K562 (cell line): ENCODE results near the gene FSD1L. TPM values are rescaled to one million over a fixed set of nuclear protein-coding genes. Genes with fewer than 3 reads are reported as not detected.

Experiments
- C11orf30 ChIP-seq: fragments of 450-650 bp; IDR thresholded peaks from 2 replicates; pipeline ENCODE4 v1.6.1; 2016; ENCODE audit warnings: low read depth, mild to moderate bottlenecking
- CBX1 ChIP-seq: sonication (generic); IDR thresholded peaks from 2 replicates; pipeline ENCODE4 v1.6.1; 2016; ENCODE audit warnings: antibody characterized with exemption, low read depth, mild to moderate bottlenecking
- CEBPB ChIP-seq: fragments of 450-650 bp; IDR thresholded peaks from 2 replicates; pipeline ENCODE4 v1.6.1; 2016; ENCODE audit warnings: missing genetic modification characterization, missing compliant biosample characterization
- CEBPG ChIP-seq, 3 experiments: fragments of 200-800 bp in 1 of 3; sonication (Bioruptor generic) in 1 of 3; sonication (generic) in 1 of 3; formaldehyde crosslinking in 1 of 3; IDR thresholded peaks in 2 of 3; conservative IDR thresholded peaks in 1 of 3; 2 replicates each; pipeline versions ENCODE4 v1.6.1 to v1.8.0; 2016 to 2022; ENCODE audit warnings: missing compliant biosample characterization in 2 of 3, missing genetic modification characterization in 2 of 3, mild to moderate bottlenecking in 1 of 3, missing genetic modification reagents in 1 of 3
- ELF2 ChIP-seq: fragments of 250-450 bp; sonication (Bioruptor Pico); IDR thresholded peaks from 2 replicates; pipeline ENCODE4 v1.5.0; 2021; ENCODE audit warnings: mild to moderate bottlenecking
- EP400 ChIP-seq: fragments of 450-650 bp; IDR thresholded peaks from 2 replicates; pipeline ENCODE4 v1.6.1; 2017; ENCODE audit warnings: antibody characterized with exemption, mild to moderate bottlenecking, moderate library complexity
- GMEB1 ChIP-seq: fragments of 250-450 bp; sonication (Bioruptor Pico); IDR thresholded peaks from 2 replicates; pipeline ENCODE4 v1.4.0; 2020; ENCODE audit warnings: mild to moderate bottlenecking
- HDAC2 ChIP-seq: fragments of 450-650 bp; IDR thresholded peaks from 2 replicates; pipeline ENCODE4 v1.6.1; 2016; ENCODE audit warnings: mild to moderate bottlenecking
- HMBOX1 ChIP-seq: sonication (generic); IDR thresholded peaks from 2 replicates; pipeline ENCODE4 v1.6.1; 2016
- HOXB6 ChIP-seq: fragments of 250-450 bp; sonication (Bioruptor Pico); IDR thresholded peaks from 2 replicates; pipeline ENCODE4 v1.5.1; 2022; ENCODE audit warnings: mild to moderate bottlenecking, borderline replicate concordance
- IRF1 ChIP-seq: sonication (generic); formaldehyde crosslinking; IDR thresholded peaks from 2 replicates; pipeline ENCODE4 v1.8.0; 2022; ENCODE audit warnings: missing genetic modification reagents, mild to moderate bottlenecking, borderline replicate concordance
- KLF16 ChIP-seq: IDR thresholded peaks from 2 replicates; pipeline ENCODE4 v1.6.1; 2016; ENCODE audit warnings: antibody characterized with exemption
- MAFF ChIP-seq: IDR thresholded peaks from 2 replicates; pipeline ENCODE4 v1.6.1; 2012; ENCODE audit warnings: low read length, improper control_type of control experiment
- MAFG ChIP-seq: fragments of 450-650 bp; conservative IDR thresholded peaks from 2 replicates; pipeline ENCODE4 v1.6.1; 2016; ENCODE audit warnings: missing genetic modification characterization, missing compliant biosample characterization
- MCM5 ChIP-seq: fragments of 450-650 bp; IDR thresholded peaks from 2 replicates; pipeline ENCODE4 v1.6.1; 2016; ENCODE audit warnings: low read depth
- MEF2A ChIP-seq: IDR thresholded peaks from 2 replicates; pipeline ENCODE4 v1.6.1; 2011; ENCODE audit warnings: low read depth, mild to moderate bottlenecking, low read length, moderate library complexity; ENCODE audit not compliant: control insufficient read depth
- MYNN ChIP-seq, 2 experiments: sonication (generic); formaldehyde crosslinking in 1 of 2; IDR thresholded peaks; 2 replicates each; pipeline versions ENCODE4 v1.5.0 to v1.6.1; 2016 to 2020; ENCODE audit warnings: antibody characterized with exemption in 1 of 2, missing genetic modification reagents in 1 of 2
- NFE2L1 ChIP-seq: fragments of 450-650 bp; IDR thresholded peaks from 2 replicates; pipeline ENCODE4 v1.6.1; 2016; ENCODE audit warnings: missing genetic modification characterization, low read depth, mild to moderate bottlenecking, missing compliant biosample characterization, moderate library complexity, borderline replicate concordance
- SNAPC5 ChIP-seq: fragments of 250-450 bp; sonication (Bioruptor Pico); IDR thresholded peaks from 2 replicates; pipeline ENCODE4 v1.8.0; 2021; ENCODE audit warnings: moderate library complexity, mild to moderate bottlenecking, inconsistent platforms
- ZNF174 ChIP-seq: fragments of 250-450 bp; sonication (Bioruptor Pico); IDR thresholded peaks from 2 replicates; pipeline ENCODE4 v1.4.0; 2020; ENCODE audit warnings: mild to moderate bottlenecking
- ZNF184 ChIP-seq: sonication (generic); formaldehyde crosslinking; IDR thresholded peaks from 2 replicates; pipeline ENCODE4 v1.5.0; 2020; ENCODE audit warnings: missing genetic modification reagents
- ZNF75A ChIP-seq: fragments of 450-650 bp; formaldehyde crosslinking; IDR thresholded peaks from 2 replicates; pipeline ENCODE4 v1.4.0; 2020; ENCODE audit warnings: mild to moderate bottlenecking
- polyA plus RNA-seq, 8 experiments: library from polyadenylated mRNA; depleted of rRNA in 4 of 8; stranded (reverse) in 5 of 8; unstranded in 3 of 8; fragments of >200 nt; fragmentation: Nextera tagmentation in 2 of 8; fragmentation: Illumina TruSeq in 1 of 8; extraction: Ambion mirVana in 2 of 8; extraction: Trizol in 1 of 8; gene quantifications; 2 replicates each; pipeline versions ENCODE4 v1.2.1 to v1.2.3, GENCODE V29; 2011 to 2014; ENCODE audit warnings: inconsistent platforms in 1 of 8, missing spikeins in 1 of 8
- total RNA-seq, 7 experiments: library from RNA; depleted of rRNA in 6 of 7; stranded (reverse); fragments of >200 nt in 6 of 7; fragmentation: Illumina TruSeq in 2 of 7; extraction: Trizol in 2 of 7; gene quantifications; 2 replicates each; pipeline versions ENCODE4 v1.2.1 to v1.2.3, GENCODE V29; 2011 to 2021; ENCODE audit warnings: low replicate concordance in 1 of 7

FSD1L gene
- total and polyA plus RNA-seq, 9 of the 15 experiments (the other 6 are each of a cell fraction or from before 2014, with no cell fraction given), result 0.95 to 4.2 (median 2.1) TPM

- no peak for TF ChIP-seq ZNF75A (CRISPR knock-in tag)
- no peak for TF ChIP-seq SNAPC5 (CRISPR knock-in tag)
- TF ChIP-seq EP400, result no peak
- no peak for TF ChIP-seq MCM5
- TF ChIP-seq CEBPB (tag), result no peak
- no peak for TF ChIP-seq ELF2 (CRISPR knock-in tag)
- TF ChIP-seq MAFF, result peak; percentile 94
- TF ChIP-seq HMBOX1, result peak; percentile 94
- no peak for TF ChIP-seq ZNF184 (CRISPR knock-in tag)
- no peak for TF ChIP-seq IRF1 (CRISPR knock-in tag)
- TF ChIP-seq HDAC2, result no peak
- TF ChIP-seq CBX1, result no peak
- no peak for TF ChIP-seq HOXB6 (CRISPR knock-in tag)
- TF ChIP-seq MAFG, result peak; percentile 96
- TF ChIP-seq CEBPG (CRISPR knock-in tag; IDR thresholded peaks at IDR 0.05), result no peak
- TF ChIP-seq CEBPG (tag; conservative IDR thresholded peaks at IDR 0.05 in 1 of 2, IDR thresholded peaks at IDR 0.05 in 1 of 2), result no peak
- no peak for TF ChIP-seq MYNN (IDR thresholded peaks at IDR 0.05)
- no peak for TF ChIP-seq MYNN (CRISPR knock-in tag; IDR thresholded peaks at IDR 0.05)
- TF ChIP-seq MEF2A, result no peak
- TF ChIP-seq ZNF174 (CRISPR knock-in tag), result no peak
- TF ChIP-seq NFE2L1 (tag), result peak; percentile 91
- peak; percentile 94 for TF ChIP-seq C11orf30
- TF ChIP-seq KLF16, result no peak
- TF ChIP-seq GMEB1 (CRISPR knock-in tag), result no peak
Measured at GRCh38 chr9:105503881-105504280, 56.0 kb downstream of the FSD1L start (continued).
